ENCODE measurements around the gene MRRF. TPM values are rescaled to one million over a fixed set of nuclear protein-coding genes. Genes with fewer than 3 reads are reported as not detected.

Gene MRRF
- total RNA-seq, 4 donors from 2014 or later: 54.8 to 69.6 (median 67.8) TPM

DNA sequence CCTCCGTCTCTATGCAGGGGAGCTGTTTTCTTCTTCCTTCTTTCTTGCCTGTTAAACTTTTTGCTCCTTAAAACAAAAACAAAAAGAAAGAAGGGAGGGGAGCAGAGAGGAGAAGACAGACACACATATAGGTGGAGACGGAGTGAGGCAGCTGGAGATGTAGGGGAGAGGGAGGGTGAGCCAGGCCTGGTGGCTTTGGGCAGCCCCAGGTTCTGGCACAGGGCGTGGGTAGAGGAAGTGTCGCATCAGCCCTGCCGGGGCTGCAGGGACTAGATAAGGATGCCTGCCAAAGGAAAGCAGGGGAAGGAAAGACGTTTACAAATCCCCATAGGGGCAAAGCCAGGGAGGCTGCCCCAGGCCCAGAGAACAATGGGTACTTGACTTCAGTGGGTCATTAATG lies 67.4 kb downstream of the MRRF start:
- Histone ChIP-seq H3K27me3 (no peaks in the 10 kb centered on the region), H3K4me3 (no peak overlapping the region), H3K4me1 (no peaks in the 10 kb centered on the region), H3K36me3 (peaks cover 0 to 9% (median 0%) of the 10 kb centered on the region in 3 donors), H3K27ac (no peak overlapping the region), H3K9me3 (no peaks in the 10 kb centered on the region)
- no peak for DNase-seq
- TF ChIP-seq POLR2A (IDR thresholded peaks at IDR 0.05): no peak
- TF ChIP-seq, protein P1, sequence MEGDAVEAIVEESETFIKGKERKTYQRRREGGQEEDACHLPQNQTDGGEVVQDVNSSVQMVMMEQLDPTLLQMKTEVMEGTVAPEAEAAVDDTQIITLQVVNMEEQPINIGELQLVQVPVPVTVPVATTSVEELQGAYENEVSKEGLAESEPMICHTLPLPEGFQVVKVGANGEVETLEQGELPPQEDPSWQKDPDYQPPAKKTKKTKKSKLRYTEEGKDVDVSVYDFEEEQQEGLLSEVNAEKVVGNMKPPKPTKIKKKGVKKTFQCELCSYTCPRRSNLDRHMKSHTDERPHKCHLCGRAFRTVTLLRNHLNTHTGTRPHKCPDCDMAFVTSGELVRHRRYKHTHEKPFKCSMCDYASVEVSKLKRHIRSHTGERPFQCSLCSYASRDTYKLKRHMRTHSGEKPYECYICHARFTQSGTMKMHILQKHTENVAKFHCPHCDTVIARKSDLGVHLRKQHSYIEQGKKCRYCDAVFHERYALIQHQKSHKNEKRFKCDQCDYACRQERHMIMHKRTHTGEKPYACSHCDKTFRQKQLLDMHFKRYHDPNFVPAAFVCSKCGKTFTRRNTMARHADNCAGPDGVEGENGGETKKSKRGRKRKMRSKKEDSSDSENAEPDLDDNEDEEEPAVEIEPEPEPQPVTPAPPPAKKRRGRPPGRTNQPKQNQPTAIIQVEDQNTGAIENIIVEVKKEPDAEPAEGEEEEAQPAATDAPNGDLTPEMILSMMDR (IDR thresholded peaks at IDR 0.05): no peak

- no peaks in the 10 kb centered on the region for H3K9me3 ChIP-seq
- H3K4me1 ChIP-seq: no peaks in the 10 kb centered on the region
- peaks cover 0 to 9% (median 0%) of the 10 kb centered on the region in 3 donors for H3K36me3 ChIP-seq
- TF ChIP-seq, protein P1 (IDR thresholded peaks at IDR 0.05): no peak
- H3K4me3 ChIP-seq: no peak overlapping the region
- H3K27me3 ChIP-seq: no peaks in the 10 kb centered on the region
- H3K27ac ChIP-seq: no peak overlapping the region
- no peak for DNase-seq
Measured at GRCh38 chr9:122332644-122333043, 68.0 kb downstream of the MRRF start.

DNA sequence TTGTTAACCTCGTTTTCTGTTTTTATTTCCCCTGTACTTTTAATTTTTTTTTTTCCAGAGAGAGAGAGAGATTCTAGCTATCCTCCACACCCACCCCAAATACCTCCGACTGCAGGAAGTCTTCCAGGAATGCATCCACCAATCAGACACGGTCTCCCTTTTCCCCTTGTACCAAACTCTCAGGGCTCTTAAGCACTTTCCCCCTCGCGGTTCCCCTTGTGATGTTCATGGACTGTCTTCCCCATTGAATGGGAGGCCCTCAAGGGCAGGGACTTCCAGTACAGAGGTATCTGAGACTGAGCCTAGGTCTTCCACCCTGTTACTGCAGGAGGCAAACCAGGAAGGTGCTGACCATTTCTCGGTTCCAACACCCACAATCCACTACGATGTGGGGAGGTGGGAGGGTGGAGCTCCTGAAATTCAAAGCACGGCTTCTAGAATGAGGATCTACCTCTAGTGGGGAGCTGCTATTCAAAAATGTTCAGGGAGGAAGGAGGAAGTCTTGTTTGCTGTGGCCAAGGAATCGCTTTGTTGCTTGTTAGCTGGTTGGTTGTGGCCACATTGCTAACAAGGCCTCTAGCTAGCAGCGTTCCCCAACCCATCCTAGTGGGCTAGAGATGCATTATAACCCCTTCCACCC lies 68.6 kb downstream of the MRRF start:
- no peaks in the 10 kb centered on the region for H3K4me1 ChIP-seq
- TF ChIP-seq POLR2A (IDR thresholded peaks at IDR 0.05): no peak
- TF ChIP-seq, protein P1 (IDR thresholded peaks at IDR 0.05): no peak
- no peak overlapping the region for H3K4me3 ChIP-seq
- H3K27ac ChIP-seq: no peak overlapping the region
- no peaks in the 10 kb centered on the region for H3K9me3 ChIP-seq
- no peak for DNase-seq
- no peaks in the 10 kb centered on the region for H3K27me3 ChIP-seq
- H3K36me3 ChIP-seq: peaks cover 0 to 9% (median 0%) of the 10 kb centered on the region in 3 donors

- Histone ChIP-seq H3K27me3 (no peaks in the 10 kb centered on the region), H3K4me1 (no peaks in the 10 kb centered on the region), H3K36me3 (no peaks in the 10 kb centered on the region), H3K4me3 (no peak overlapping the region), H3K9me3 (no peaks in the 10 kb centered on the region), H3K27ac (no peak overlapping the region)
- DNase-seq: no peak
- no peak for TF ChIP-seq POLR2A (IDR thresholded peaks at IDR 0.05)
- TF ChIP-seq, protein P1 (IDR thresholded peaks at IDR 0.05): no peak
Measured at GRCh38 chr9:122334916-122335315, 70.2 kb downstream of the MRRF start.

DNA sequence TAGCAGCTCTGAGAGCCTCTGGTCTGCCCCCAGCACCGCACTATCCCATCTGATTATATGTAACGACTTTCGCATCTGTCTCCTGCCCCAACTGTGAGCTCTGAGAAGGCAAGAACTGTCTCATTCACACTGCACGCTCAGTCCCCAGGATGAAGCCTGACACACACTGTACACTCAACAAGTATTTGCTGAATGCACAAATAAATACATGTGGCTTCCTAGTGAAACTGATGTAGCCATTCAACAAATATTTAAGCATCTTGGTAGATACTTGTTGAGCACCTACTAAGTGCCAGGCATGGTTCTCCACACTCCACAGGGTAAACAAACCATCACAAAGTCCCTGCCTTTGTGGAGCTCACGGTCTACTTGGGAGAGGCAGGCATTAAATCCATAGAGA lies 71.5 kb downstream of the MRRF start:
- DNase-seq: no peak
- TF ChIP-seq, protein P1 (IDR thresholded peaks at IDR 0.05): no peak
- TF ChIP-seq POLR2A (IDR thresholded peaks at IDR 0.05): no peak
- Histone ChIP-seq H3K36me3 (no peaks in the 10 kb centered on the region), H3K9me3 (no peaks in the 10 kb centered on the region), H3K4me1 (no peaks in the 10 kb centered on the region), H3K27ac (no peak overlapping the region), H3K4me3 (no peak overlapping the region), H3K27me3 (no peaks in the 10 kb centered on the region)
